Coronary artery (tissue), 2 donors: ENCODE measurements around the gene ZNF732.
"Not testable (repeated sequence)": the region's sequence is repeated elsewhere in the genome, so short reads cannot be mapped to it uniquely, and the experiment has no call there.

Experiments used
- DNase-seq: peaks from one replicate; pipeline ENCODE4 v3.0.0-alpha.2; 2017; ENCODE audit warnings: low spot score
- H3K27ac ChIP-seq, 2 donors: fragments of 200-600 bp; sonication (generic); one replicate each; pipeline ENCODE4 v1.5.1; 2016 to 2019
- H3K4me3 ChIP-seq: fragments of 200-600 bp; sonication (generic); 2 replicates; pipeline ENCODE4 v1.5.1; 2016; ENCODE audit warnings: mild to moderate bottlenecking, moderate library complexity
- CTCF ChIP-seq: fragments of 200-600 bp; sonication (generic); IDR thresholded peaks from one replicate; pipeline ENCODE4 v1.5.1; 2019; ENCODE audit warnings: antibody characterized with exemption

ZNF732 gene

GRCh38 chr4:336099-336892, 31.0 kb upstream of the ZNF732 start:
- peak; percentile 77 for DNase-seq
- peak overlapping the region; percentile 85 for H3K4me3 ChIP-seq
- TF ChIP-seq CTCF, result no peak
- H3K27ac ChIP-seq, result peak overlapping the region; percentile 88 to 99

GRCh38 chr4:335515-335914, 30.2 kb upstream of the ZNF732 start:
- TF ChIP-seq CTCF, result no peak
- Histone ChIP-seq H3K4me3 (peak overlapping the region; percentile 85), H3K27ac (peak overlapping the region in 1 of 2 donors; percentile 99)
- DNase-seq, result no peak

GRCh38 chr4:328729-329128, 23.5 kb upstream of the ZNF732 start:
- DNase-seq, result no peak
- TF ChIP-seq CTCF, result no peak
- H3K27ac ChIP-seq, result no peak overlapping the region
- no peak overlapping the region for H3K4me3 ChIP-seq

GRCh38 chr4:314296-314903, 9.1 kb upstream of the ZNF732 start:
- Histone ChIP-seq H3K27ac (no peak overlapping the region), H3K4me3 (no peak overlapping the region)
- DNase-seq, result no peak
- TF ChIP-seq CTCF, result no peak

DNA sequence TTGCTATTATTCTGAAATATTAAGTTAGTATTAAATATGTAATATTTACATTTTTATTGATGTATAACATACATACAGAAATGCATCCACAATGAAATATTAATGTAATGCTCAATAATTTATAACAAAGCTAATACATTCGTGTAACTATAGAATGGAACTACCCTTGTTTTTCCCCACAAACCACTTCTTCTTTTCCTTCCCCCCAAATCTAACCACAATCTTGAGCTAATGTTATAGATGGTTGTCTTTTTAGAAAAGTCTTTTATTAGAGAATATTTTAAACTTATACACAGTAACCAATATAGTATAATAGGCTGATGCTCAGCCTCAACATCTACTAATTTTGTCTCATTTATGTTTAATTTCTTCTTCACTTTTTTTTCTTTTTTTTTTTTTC, 4.5 kb upstream of the ZNF732 start:
- Histone ChIP-seq H3K27ac (no peak overlapping the region), H3K4me3 (no peak overlapping the region)
- DNase-seq, result no peak
- no peak for TF ChIP-seq CTCF

DNA sequence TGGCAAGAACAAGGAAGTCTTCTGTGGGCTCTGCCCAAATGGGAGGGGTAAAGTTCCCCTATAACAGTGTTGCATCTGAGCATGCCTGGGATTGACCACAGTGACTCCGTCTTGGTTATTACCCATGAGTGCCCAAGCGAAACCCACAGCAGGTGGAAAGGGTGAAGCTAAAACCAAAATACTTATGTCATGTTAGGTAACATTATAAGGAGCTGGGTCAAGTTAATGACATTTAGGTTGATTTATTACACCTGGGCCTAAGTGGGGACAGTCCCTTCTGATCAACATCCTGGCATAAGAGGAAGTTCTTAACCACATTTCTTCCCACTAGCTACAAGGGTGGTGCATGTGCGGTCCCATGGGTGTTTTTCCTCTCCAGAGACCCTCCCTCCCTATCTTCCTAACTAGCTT, 1.3 kb upstream of the ZNF732 start:
- no peak for DNase-seq
- Histone ChIP-seq H3K4me3 (no peak overlapping the region), H3K27ac (no peak overlapping the region)
- no peak for TF ChIP-seq CTCF

GRCh38 chr4:304516-304915, 758 bp downstream of the ZNF732 start:
- not testable (repeated sequence) for DNase-seq, H3K27ac ChIP-seq
- H3K4me3 ChIP-seq, result peak overlapping the region; percentile 62
